HCT116 (cell line): ENCODE measurements around the gene PRELID2. TPM values are rescaled to one million over a fixed set of nuclear protein-coding genes. Genes with fewer than 3 reads are reported as not detected.

ENCODE experiments used
- ATAC-seq: fragments of 200-7000 bp; cut with Tn5 transposase; 2 replicates; pipeline ENCODE4 v1.9.1; 2020; ENCODE audit warnings: mild to moderate bottlenecking, moderate library complexity
- BruUV-seq: library from RNA; stranded (reverse); fragments of 400-500 nt; replicated peaks from 2 replicates; lab custom pipeline; 2021; lab: Mats Ljungman, UMichigan
- CTCF ChIA-PET: fragments of 300-600 bp; sonication (Branson Sonifier 250); formaldehyde crosslinking; loops from one replicate; lab custom pipeline; 2021; ENCODE audit warnings: antibody characterized with exemption; lab: Charles Lee
- POLR2A ChIA-PET: fragments of 300-600, 350-600 bp; sonication (Branson Sonifier 250); formaldehyde crosslinking; loops from one replicate; lab custom pipeline; 2021; ENCODE audit warnings: antibody characterized with exemption; lab: Charles Lee
- RAD21 ChIA-PET, 2 experiments: fragments of 300-600 bp; sonication (Branson Sonifier 250); formaldehyde crosslinking; loops; one replicate each; lab custom pipeline; 2023; ENCODE audit warnings: low total read pairs in 2 of 2; ENCODE audit not compliant: uncharacterized antibody in 2 of 2, unreplicated experiment in 2 of 2, low non-redundant PET in 1 of 2; lab: Charles Lee
- DNase-seq: peaks from one replicate; pipeline ENCODE4 v3.0.0-alpha.2; 2010; ENCODE audit warnings: low read depth, low spot score
- H2AFZ ChIP-seq: fragments of 200-600 bp; shearing (Covaris generic), sonication (generic); 2 replicates; pipeline ENCODE4 v1.6.1; 2017; ENCODE audit warnings: low read depth, mixed run types, mixed read lengths, antibody characterized with exemption, low read length; ENCODE audit not compliant: poor library complexity, severe bottlenecking
- H3K27ac ChIP-seq: 2 replicates; pipeline ENCODE4 v1.5.1; 2012; ENCODE audit warnings: low read depth, low read length
- H3K27me3 ChIP-seq: fragments of 200-600 bp; sonication (generic); 2 replicates; pipeline ENCODE4 v1.6.1; 2016; ENCODE audit warnings: mixed run types, low read length, mixed read lengths; ENCODE audit not compliant: insufficient read depth
- H3K36me3 ChIP-seq, 2 experiments: fragments of 200-500 bp in 1 of 2; fragments of 200-600 bp in 1 of 2; sonication (Bioruptor generic) in 1 of 2; sonication (generic) in 1 of 2; 2 replicates each; pipeline versions ENCODE4 v1.5.1 to v1.6.1; 2014 to 2016; ENCODE audit warnings: low read length in 2 of 2, inconsistent platforms in 1 of 2, mixed read lengths in 1 of 2, mixed run types in 1 of 2; ENCODE audit not compliant: insufficient read depth in 2 of 2, control insufficient read depth in 1 of 2
- H3K4me1 ChIP-seq, 2 experiments: fragments of 200-600 bp in 1 of 2; sonication (generic) in 1 of 2; 2 replicates each; pipeline versions ENCODE4 v1.5.1 to v1.6.1; 2012 to 2017; ENCODE audit warnings: low read length in 2 of 2, inconsistent platforms in 1 of 2, mild to moderate bottlenecking in 1 of 2, mixed read lengths in 1 of 2, mixed run types in 1 of 2, moderate library complexity in 1 of 2; ENCODE audit not compliant: insufficient read depth in 2 of 2, control insufficient read depth in 1 of 2
- H3K4me2 ChIP-seq: fragments of 200-600 bp; sonication (generic); 2 replicates; pipeline ENCODE4 v1.6.1; 2017; ENCODE audit warnings: mixed run types, low read length, mixed read lengths
- H3K4me3 ChIP-seq, 2 experiments: fragments of 200-600 bp in 1 of 2; sonication (generic) in 1 of 2; replicated peaks in 1 of 2; 2 replicates each; pipeline ENCODE4 v1.5.1; 2011 to 2016; ENCODE audit warnings: low read length in 2 of 2, control low read depth in 1 of 2, low read depth in 1 of 2, mild to moderate bottlenecking in 1 of 2, mixed read lengths in 1 of 2, mixed run types in 1 of 2
- H3K79me2 ChIP-seq: fragments of 200-600 bp; sonication (generic); 2 replicates; pipeline ENCODE4 v1.6.1; 2017; ENCODE audit warnings: mild to moderate bottlenecking, mixed run types, low read length, moderate library complexity, mixed read lengths; ENCODE audit not compliant: insufficient read depth
- H3K9ac ChIP-seq: fragments of 200-600 bp; sonication (generic); 2 replicates; pipeline ENCODE4 v1.6.1; 2016; ENCODE audit warnings: low read length, mixed read lengths
- H3K9me2 ChIP-seq: fragments of 200-600 bp; sonication (generic), shearing (Covaris generic); 2 replicates; pipeline ENCODE4 v1.6.1; 2017; ENCODE audit warnings: mixed run types, mild to moderate bottlenecking, moderate library complexity; ENCODE audit not compliant: insufficient read depth
- H3K9me3 ChIP-seq, 2 experiments: fragments of 200-500 bp in 1 of 2; fragments of 200-600 bp in 1 of 2; sonication (Bioruptor generic) in 1 of 2; sonication (generic) in 1 of 2; 2 replicates each; pipeline ENCODE4 v1.6.1; 2014 to 2017; ENCODE audit warnings: low read length in 2 of 2, mixed read lengths in 2 of 2, inconsistent platforms in 1 of 2, low read depth in 1 of 2, mild to moderate bottlenecking in 1 of 2, mixed run types in 1 of 2, moderate library complexity in 1 of 2; ENCODE audit not compliant: control insufficient read depth in 1 of 2, insufficient read depth in 1 of 2
- H4K20me1 ChIP-seq: fragments of 200-600 bp; sonication (generic), shearing (Covaris generic); 2 replicates; pipeline ENCODE4 v1.6.1; 2017; ENCODE audit warnings: mixed run types, mild to moderate bottlenecking, moderate library complexity; ENCODE audit not compliant: insufficient read depth
- CEBPB ChIP-seq: IDR thresholded peaks from 2 replicates; pipeline ENCODE4 v1.6.1; 2012; ENCODE audit warnings: low read depth
- EGR1 ChIP-seq: IDR thresholded peaks from 2 replicates; pipeline ENCODE4 v1.6.1; 2012; ENCODE audit warnings: low read depth
- ELF1 ChIP-seq: IDR thresholded peaks from 2 replicates; pipeline ENCODE4 v1.6.1; 2012; ENCODE audit warnings: low read depth, borderline replicate concordance
- JUND ChIP-seq: IDR thresholded peaks from 2 replicates; pipeline ENCODE4 v1.6.1; 2012
- POLR2AphosphoS5 ChIP-seq: IDR thresholded peaks from 2 replicates; pipeline ENCODE4 v1.6.1; 2011; ENCODE audit warnings: mild to moderate bottlenecking, low read depth, low read length, moderate library complexity
- TCF7L2 ChIP-seq: IDR thresholded peaks from 2 replicates; pipeline ENCODE4 v1.7.0; 2011; ENCODE audit warnings: borderline replicate concordance, inconsistent platforms; ENCODE audit not compliant: insufficient read depth, insufficient read length; ENCODE audit errors: extremely low read depth
- YY1 ChIP-seq: IDR thresholded peaks from 2 replicates; pipeline ENCODE4 v1.6.1; 2011; ENCODE audit warnings: low read length, low read depth, moderate library complexity, mild to moderate bottlenecking; ENCODE audit not compliant: insufficient replicate concordance; ENCODE audit errors: extremely low read depth
- intact Hi-C: fragments of 100-400 bp; cut with micrococcal nuclease; formaldehyde crosslinking; loops from 2 replicates; pipeline ENCODE4 v1.10.0; 2022
- total RNA-seq: library from RNA; stranded (reverse); gene quantifications from one replicate; pipeline ENCODE4 v1.2.1, GENCODE V29; 2021; ENCODE audit not compliant: unreplicated experiment
- TF ChIP-seq, protein P1 (sequence below), 3 experiments: fragments of 200-600 bp in 1 of 3; sonication (generic) in 1 of 3; IDR thresholded peaks in 2 of 3; conservative IDR thresholded peaks in 1 of 3; 2 replicates each; pipeline ENCODE4 v1.5.1; 2012 to 2017; ENCODE audit warnings: low read depth in 2 of 3, low read length in 2 of 3, antibody characterized with exemption in 1 of 3, borderline replicate concordance in 1 of 3, control low read depth in 1 of 3, mild to moderate bottlenecking in 1 of 3, mixed read lengths in 1 of 3, mixed run types in 1 of 3, moderate library complexity in 1 of 3; ENCODE audit not compliant: insufficient read depth in 1 of 3

PRELID2 gene
- total RNA-seq, 1 experiment from 2014 or later = 20.1 TPM

DNA sequence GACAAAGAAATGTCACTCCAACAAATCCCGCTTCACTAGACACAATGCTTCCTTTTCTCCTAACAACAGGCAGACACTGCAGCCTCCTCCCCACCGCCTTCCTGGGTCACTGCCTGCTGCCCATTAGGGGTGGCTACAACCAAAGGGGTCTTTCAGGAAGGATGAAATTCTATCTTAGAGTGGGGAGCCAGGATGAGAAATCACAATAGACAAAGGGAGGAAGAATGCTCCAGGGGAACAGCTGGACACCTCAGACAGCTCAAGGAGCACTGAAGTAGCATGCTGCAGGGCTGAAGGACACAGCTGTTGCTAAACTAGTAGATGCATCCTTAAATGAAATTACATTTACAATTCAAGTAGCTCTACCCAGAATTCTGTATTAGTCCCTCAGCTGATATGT, 54.2 kb downstream of the PRELID2 start:
- Histone ChIP-seq H3K79me2 (no peaks in the 10 kb centered on the region), H4K20me1 (no peaks in the 10 kb centered on the region), H3K9me3 (peaks cover 0 to 7% of the 10 kb centered on the region in 2 experiments; a peak in 2 of 4 replicates), H3K4me2 (no peak overlapping the region), H3K9me2 (no peaks in the 10 kb centered on the region), H3K9ac (no peak overlapping the region), H3K27ac (no peak overlapping the region), H3K4me1 (peaks cover 0 to 6% of the 10 kb centered on the region in 2 experiments; a peak in 2 of 4 replicates), H3K36me3 (no peaks in the 10 kb centered on the region)
- no TSS peak for BruUV-seq
- ATAC-seq = no peak
- intact Hi-C loops = no loop called here
- TF ChIP-seq JUND (no peak), TCF7L2 (no peak), EGR1 (no peak), YY1 (no peak), CEBPB (no peak), ELF1 (no peak), POLR2AphosphoS5 (no peak)
- TF ChIP-seq, protein P1, sequence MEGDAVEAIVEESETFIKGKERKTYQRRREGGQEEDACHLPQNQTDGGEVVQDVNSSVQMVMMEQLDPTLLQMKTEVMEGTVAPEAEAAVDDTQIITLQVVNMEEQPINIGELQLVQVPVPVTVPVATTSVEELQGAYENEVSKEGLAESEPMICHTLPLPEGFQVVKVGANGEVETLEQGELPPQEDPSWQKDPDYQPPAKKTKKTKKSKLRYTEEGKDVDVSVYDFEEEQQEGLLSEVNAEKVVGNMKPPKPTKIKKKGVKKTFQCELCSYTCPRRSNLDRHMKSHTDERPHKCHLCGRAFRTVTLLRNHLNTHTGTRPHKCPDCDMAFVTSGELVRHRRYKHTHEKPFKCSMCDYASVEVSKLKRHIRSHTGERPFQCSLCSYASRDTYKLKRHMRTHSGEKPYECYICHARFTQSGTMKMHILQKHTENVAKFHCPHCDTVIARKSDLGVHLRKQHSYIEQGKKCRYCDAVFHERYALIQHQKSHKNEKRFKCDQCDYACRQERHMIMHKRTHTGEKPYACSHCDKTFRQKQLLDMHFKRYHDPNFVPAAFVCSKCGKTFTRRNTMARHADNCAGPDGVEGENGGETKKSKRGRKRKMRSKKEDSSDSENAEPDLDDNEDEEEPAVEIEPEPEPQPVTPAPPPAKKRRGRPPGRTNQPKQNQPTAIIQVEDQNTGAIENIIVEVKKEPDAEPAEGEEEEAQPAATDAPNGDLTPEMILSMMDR (IDR thresholded peaks at IDR 0.05 in 2 of 3, conservative IDR thresholded peaks at IDR 0.05 in 1 of 3; ENCODE audit: borderline replicate concordance in 1 of 3, insufficient read depth in 1 of 3, low read depth in 2 of 3, low read length in 2 of 3) = no peak
- TF ChIP-seq, all 23 proteins: peak for 0
- Histone ChIP-seq H3K27me3 (no peaks in the 10 kb centered on the region), H2AFZ (no peak overlapping the region), H3K4me3 (no peak overlapping the region)
- ChIA-PET RAD21 (no interaction called here), CTCF (no interaction called here), POLR2A (interaction anchor here (1.3 kb wide), 1 partner anchor 11 kb away, joined by 4 read pairs; no protein-coding TSS in a partner anchor)
- no peak for DNase-seq
